ENCODE results near the gene ERN2.

ERN2 gene

DNA sequence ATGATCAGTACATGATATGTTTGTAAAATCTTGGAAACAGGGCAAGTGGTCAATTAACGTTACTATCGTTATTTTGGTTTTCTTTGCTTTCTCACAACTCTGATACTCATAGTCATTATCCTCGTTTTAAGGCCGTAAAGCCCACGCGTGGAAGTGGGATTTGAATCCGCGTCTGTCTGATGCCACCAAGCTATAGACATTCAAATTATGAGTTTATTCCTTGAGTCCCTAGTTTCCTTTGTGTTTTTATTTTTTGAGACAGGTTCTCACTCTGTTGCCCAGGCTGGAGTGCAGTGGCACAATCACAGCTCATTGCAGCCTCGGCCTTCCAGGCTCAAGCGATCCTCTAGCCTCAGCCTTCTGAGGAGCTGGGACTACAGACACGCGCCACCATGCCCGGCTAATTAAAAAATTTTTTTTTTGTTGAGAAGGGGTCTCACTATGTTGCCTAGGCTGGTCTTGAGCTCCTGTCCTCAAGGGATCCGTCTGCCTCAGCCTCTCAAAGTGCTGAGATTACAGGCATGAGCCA is 70.7 kb downstream of the ERN2 start:
- ATAC-seq: no peak
- Mint-ChIP-seq H3K4me3 (peak overlapping the region; percentile 95), H3K4me1 (peaks cover 47% of the 10 kb centered on the region), H3K27me3 (no peaks in the 10 kb centered on the region), H3K36me3 (peaks cover 23% of the 10 kb centered on the region), H3K9me3 (no peaks in the 10 kb centered on the region), H3K27ac (peak overlapping the region; percentile 97)

DNA sequence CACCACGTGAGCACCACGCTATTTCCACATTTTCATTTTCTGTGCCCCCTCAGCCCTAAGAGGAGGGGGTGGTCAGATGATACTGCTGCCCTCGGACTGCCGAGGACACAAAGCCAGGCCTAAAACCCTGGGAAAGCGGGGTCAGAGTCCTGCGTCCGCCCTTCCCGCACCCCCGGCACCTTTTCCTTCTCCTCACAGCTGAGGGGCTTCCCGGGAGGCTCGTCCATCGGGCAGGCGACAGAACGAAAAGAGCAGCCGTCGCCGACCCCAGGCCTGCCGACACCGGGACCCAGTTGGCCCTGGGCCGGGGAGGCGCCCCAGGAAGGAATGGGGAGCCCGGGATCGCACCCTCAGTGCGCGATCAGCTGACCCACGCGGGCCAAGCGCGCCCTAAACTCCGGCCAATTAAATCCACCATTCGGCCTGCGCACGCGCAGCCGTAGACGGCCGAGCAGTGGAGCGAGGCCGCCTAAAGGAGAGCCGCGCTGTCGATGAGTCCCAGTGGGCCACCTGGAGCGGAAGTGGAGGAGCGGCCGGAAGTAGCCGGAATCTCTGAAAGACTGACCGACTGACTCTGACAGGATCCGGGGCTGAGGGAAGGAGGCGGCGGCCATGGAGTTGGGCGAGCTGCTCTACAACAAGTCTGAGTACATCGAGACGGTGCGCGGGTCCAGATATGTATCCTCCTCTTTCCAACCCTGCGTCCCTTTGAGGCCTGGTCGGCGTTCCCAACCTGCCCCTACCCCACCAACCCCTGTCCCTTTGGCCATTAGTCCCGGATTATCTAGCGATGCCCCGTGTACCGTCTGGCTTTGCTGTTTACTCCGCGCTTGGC is 71.9 kb downstream of the ERN2 start, which contains the start of the genes DCTN5 and PALB2:
Gene DCTN5 (plus strand): TSS at position 536 of the 835 bp plus-strand sequence. CDS start 77 bp downstream, at position 613.
Gene PALB2 (minus strand): TSS at position 380 of the 835 bp plus-strand sequence. CDS start 153 bp downstream, at position 227.
- ATAC-seq: peak; percentile 98
- no peaks in the 10 kb centered on the region for H3K27me3 Mint-ChIP-seq
- H3K4me3 Mint-ChIP-seq: peak within 1 kb of the TSS; percentile 95
- H3K27ac Mint-ChIP-seq: peak within 1 kb of the TSS; percentile 97
- H3K4me1 Mint-ChIP-seq: peaks cover 42% of the 10 kb centered on the region
- H3K9me3 Mint-ChIP-seq: no peaks in the 10 kb centered on the region
- peaks cover 12% of the 10 kb centered on the region for H3K36me3 Mint-ChIP-seq

DNA sequence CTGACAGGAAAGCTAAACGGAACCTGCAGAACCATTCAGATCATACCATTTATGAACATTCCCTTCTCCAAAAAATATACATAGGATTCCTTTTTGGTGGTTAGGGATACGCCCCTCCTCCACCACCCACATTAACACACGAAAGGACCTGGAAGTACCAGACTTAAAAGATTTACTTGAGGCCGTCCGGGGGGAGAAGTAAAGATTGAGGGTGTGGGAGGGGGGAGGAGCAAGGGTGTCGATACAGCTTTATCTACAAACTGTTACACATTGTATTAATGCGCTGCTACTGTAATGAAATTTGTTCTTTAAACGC is 72.4 kb downstream of the ERN2 start:
- peak overlapping the region; percentile 97 for H3K27ac Mint-ChIP-seq
- no peaks in the 10 kb centered on the region for H3K9me3 Mint-ChIP-seq
- H3K27me3 Mint-ChIP-seq: no peaks in the 10 kb centered on the region
- H3K4me3 Mint-ChIP-seq: peak overlapping the region; percentile 95
- H3K4me1 Mint-ChIP-seq: peaks cover 37% of the 10 kb centered on the region
- peak; percentile 29 for ATAC-seq
- peaks cover 12% of the 10 kb centered on the region for H3K36me3 Mint-ChIP-seq
